Neural cell (in vitro differentiated cells): Measurements from ENCODE around the gene SLC6A8.

ENCODE experiments used
- TF ChIP-seq, protein P1 (sequence below): fragments of 450-650 bp; IDR thresholded peaks from 2 replicates; pipeline ENCODE4 v1.5.1; 2014; ENCODE audit warnings: antibody characterized with exemption, mild to moderate bottlenecking, moderate library complexity; ENCODE audit not compliant: poor library complexity, severe bottlenecking
- TF ChIP-seq, protein P2 (sequence below): IDR thresholded peaks from 2 replicates; pipeline ENCODE4 v1.6.1; 2012; ENCODE audit warnings: borderline replicate concordance

DNA sequence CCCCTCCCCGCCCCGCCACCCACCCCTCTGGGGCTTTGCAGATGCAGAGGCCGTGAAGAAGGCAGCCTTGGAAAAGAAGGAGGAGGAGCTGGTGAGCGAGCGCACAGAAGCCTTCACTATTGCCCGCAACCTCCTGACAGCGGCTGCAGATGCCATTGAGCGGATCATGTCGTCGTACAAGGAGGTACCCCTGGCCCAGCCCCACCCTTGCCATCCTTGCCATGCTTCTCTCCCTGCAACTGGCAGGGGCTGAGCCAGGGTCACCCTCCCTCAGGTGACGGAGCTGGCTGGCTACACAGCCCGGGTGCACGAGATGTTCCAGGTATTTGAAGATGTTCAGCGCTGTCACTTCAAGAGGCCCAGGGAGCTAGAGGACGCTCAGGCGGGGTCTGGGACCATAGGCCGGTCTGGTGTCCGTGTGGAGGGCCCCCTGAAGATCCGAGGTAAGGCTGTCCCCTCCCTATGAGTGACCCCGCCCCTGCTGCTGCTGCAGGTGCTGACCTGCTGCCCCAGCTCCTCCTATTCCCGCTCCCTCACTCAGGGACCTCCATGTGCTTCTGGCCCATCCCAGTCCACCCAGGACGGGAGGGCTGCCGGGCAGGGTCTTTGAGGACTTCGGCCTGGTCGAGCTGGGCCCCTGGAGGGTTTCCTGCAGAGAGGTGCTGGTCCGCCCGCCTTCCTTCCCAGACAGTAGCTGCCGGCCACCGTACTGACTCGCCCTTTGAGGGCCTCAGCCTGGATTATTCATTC lies 48.5 kb downstream of the SLC6A8 start:
- TF ChIP-seq, protein P1, sequence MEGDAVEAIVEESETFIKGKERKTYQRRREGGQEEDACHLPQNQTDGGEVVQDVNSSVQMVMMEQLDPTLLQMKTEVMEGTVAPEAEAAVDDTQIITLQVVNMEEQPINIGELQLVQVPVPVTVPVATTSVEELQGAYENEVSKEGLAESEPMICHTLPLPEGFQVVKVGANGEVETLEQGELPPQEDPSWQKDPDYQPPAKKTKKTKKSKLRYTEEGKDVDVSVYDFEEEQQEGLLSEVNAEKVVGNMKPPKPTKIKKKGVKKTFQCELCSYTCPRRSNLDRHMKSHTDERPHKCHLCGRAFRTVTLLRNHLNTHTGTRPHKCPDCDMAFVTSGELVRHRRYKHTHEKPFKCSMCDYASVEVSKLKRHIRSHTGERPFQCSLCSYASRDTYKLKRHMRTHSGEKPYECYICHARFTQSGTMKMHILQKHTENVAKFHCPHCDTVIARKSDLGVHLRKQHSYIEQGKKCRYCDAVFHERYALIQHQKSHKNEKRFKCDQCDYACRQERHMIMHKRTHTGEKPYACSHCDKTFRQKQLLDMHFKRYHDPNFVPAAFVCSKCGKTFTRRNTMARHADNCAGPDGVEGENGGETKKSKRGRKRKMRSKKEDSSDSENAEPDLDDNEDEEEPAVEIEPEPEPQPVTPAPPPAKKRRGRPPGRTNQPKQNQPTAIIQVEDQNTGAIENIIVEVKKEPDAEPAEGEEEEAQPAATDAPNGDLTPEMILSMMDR, result no peak
- TF ChIP-seq, protein P2, sequence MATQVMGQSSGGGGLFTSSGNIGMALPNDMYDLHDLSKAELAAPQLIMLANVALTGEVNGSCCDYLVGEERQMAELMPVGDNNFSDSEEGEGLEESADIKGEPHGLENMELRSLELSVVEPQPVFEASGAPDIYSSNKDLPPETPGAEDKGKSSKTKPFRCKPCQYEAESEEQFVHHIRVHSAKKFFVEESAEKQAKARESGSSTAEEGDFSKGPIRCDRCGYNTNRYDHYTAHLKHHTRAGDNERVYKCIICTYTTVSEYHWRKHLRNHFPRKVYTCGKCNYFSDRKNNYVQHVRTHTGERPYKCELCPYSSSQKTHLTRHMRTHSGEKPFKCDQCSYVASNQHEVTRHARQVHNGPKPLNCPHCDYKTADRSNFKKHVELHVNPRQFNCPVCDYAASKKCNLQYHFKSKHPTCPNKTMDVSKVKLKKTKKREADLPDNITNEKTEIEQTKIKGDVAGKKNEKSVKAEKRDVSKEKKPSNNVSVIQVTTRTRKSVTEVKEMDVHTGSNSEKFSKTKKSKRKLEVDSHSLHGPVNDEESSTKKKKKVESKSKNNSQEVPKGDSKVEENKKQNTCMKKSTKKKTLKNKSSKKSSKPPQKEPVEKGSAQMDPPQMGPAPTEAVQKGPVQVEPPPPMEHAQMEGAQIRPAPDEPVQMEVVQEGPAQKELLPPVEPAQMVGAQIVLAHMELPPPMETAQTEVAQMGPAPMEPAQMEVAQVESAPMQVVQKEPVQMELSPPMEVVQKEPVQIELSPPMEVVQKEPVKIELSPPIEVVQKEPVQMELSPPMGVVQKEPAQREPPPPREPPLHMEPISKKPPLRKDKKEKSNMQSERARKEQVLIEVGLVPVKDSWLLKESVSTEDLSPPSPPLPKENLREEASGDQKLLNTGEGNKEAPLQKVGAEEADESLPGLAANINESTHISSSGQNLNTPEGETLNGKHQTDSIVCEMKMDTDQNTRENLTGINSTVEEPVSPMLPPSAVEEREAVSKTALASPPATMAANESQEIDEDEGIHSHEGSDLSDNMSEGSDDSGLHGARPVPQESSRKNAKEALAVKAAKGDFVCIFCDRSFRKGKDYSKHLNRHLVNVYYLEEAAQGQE, result no peak
